HFFc6 (cell line): ENCODE data around the gene TRIM2. TPM values are rescaled to one million over a fixed set of nuclear protein-coding genes. Genes with fewer than 3 reads are reported as not detected.
A peak's percentile ranks its signal among the peaks of the same experiment; 100 is the strongest.

Experiments
- DNase-seq: peaks from one replicate; pipeline ENCODE4 v3.0.0-alpha.2; 2018
- H3K27ac Mint-ChIP-seq: 2 replicates; pipeline ENCODE4 v1.8.0; 2020; ENCODE audit warnings: mild to moderate bottlenecking, mixed read lengths
- H3K27me3 Mint-ChIP-seq: 2 replicates; pipeline ENCODE4 v1.8.0; 2021; ENCODE audit warnings: mild to moderate bottlenecking, moderate library complexity, mixed read lengths; ENCODE audit not compliant: insufficient read depth
- H3K36me3 Mint-ChIP-seq: 2 replicates; pipeline ENCODE4 v1.8.0; 2021; ENCODE audit warnings: low read depth, mixed read lengths
- H3K4me1 Mint-ChIP-seq: 2 replicates; pipeline ENCODE4 v1.8.0; 2020; ENCODE audit warnings: low read depth, mixed read lengths
- H3K4me3 Mint-ChIP-seq: 2 replicates; pipeline ENCODE4 v1.8.0; 2020; ENCODE audit warnings: mild to moderate bottlenecking, moderate library complexity, mixed read lengths
- H3K9me3 Mint-ChIP-seq: 2 replicates; pipeline ENCODE4 v1.8.0; 2020; ENCODE audit warnings: mild to moderate bottlenecking, mixed read lengths
- CTCF ChIP-seq: fragments of 200-600 bp; sonication (generic); IDR thresholded peaks from 2 replicates; pipeline ENCODE4 v1.5.0; 2021; ENCODE audit warnings: antibody characterized with exemption, mild to moderate bottlenecking
- total RNA-seq, 6 experiments: library from RNA; stranded (reverse); fragmentation: NEBNext Ultra II Directional; extraction: Animal tissue kit (Norgen Biotek cat#: 25700); gene quantifications; 2 replicates in 1 of 6; 3 replicates in 5 of 6; pipeline ENCODE4 v1.2.3, GENCODE V29; 2021

TRIM2 gene
- total RNA-seq, 6 experiments from 2014 or later: 32.3 to 39.6 (median 34.9) TPM

GRCh38 chr4:153228512-153229140 is 24.4 kb downstream of the TRIM2 start:
- H3K27ac Mint-ChIP-seq: peak overlapping the region; percentile 7; the same call in 1 of the 2 replicates
- DNase-seq: no peak
- H3K4me3 Mint-ChIP-seq: peak overlapping the region; percentile 41; the same call in 1 of the 2 replicates
- H3K36me3 Mint-ChIP-seq: peaks cover 39% of the 10 kb centered on the region
- H3K4me1 Mint-ChIP-seq: peaks cover 65% of the 10 kb centered on the region
- H3K9me3 Mint-ChIP-seq: no peaks in the 10 kb centered on the region
- TF ChIP-seq CTCF: no peak
- peaks cover 1% of the 10 kb centered on the region; the same call in 1 of the 2 replicates for H3K27me3 Mint-ChIP-seq

- Mint-ChIP-seq H3K4me1 (peaks cover 65% of the 10 kb centered on the region), H3K27ac (no peak overlapping the region), H3K36me3 (peaks cover 34% of the 10 kb centered on the region), H3K9me3 (no peaks in the 10 kb centered on the region), H3K27me3 (peaks cover 1% of the 10 kb centered on the region; the same call in 1 of the 2 replicates), H3K4me3 (no peak overlapping the region)
- DNase-seq: no peak
- no peak for TF ChIP-seq CTCF
Observed at GRCh38 chr4:153229545-153229944, 25.3 kb downstream of the TRIM2 start.

- Mint-ChIP-seq H3K27ac (peak overlapping the region; percentile 92), H3K36me3 (peaks cover 9% of the 10 kb centered on the region), H3K27me3 (peaks cover 1% of the 10 kb centered on the region), H3K9me3 (no peaks in the 10 kb centered on the region), H3K4me3 (peak overlapping the region; percentile 62), H3K4me1 (peaks cover 72% of the 10 kb centered on the region)
- DNase-seq: no peak
- TF ChIP-seq CTCF: peak; percentile 55
Observed at GRCh38 chr4:153232768-153233167, 28.5 kb downstream of the TRIM2 start.

- peak overlapping the region; percentile 62 for H3K4me3 Mint-ChIP-seq
- no peaks in the 10 kb centered on the region for H3K36me3 Mint-ChIP-seq
- no peaks in the 10 kb centered on the region for H3K9me3 Mint-ChIP-seq
- peaks cover 1% of the 10 kb centered on the region for H3K27me3 Mint-ChIP-seq
- no peak for TF ChIP-seq CTCF
- peak overlapping the region; percentile 92 for H3K27ac Mint-ChIP-seq
- DNase-seq: peak; percentile 95
- peaks cover 61% of the 10 kb centered on the region for H3K4me1 Mint-ChIP-seq
Observed at GRCh38 chr4:153233761-153234371, 29.6 kb downstream of the TRIM2 start.

GRCh38 chr4:153234885-153235284 is 30.6 kb downstream of the TRIM2 start:
- peak; percentile 73 for DNase-seq
- H3K27me3 Mint-ChIP-seq: peaks cover under 1% of the 10 kb centered on the region
- peak overlapping the region; percentile 92 for H3K27ac Mint-ChIP-seq
- no peaks in the 10 kb centered on the region for H3K36me3 Mint-ChIP-seq
- TF ChIP-seq CTCF: no peak
- peaks cover 58% of the 10 kb centered on the region for H3K4me1 Mint-ChIP-seq
- H3K4me3 Mint-ChIP-seq: peak overlapping the region; percentile 62
- H3K9me3 Mint-ChIP-seq: no peaks in the 10 kb centered on the region
